ENCODE data around the gene EVA1C. TPM values are rescaled to one million over a fixed set of nuclear protein-coding genes. Genes with fewer than 3 reads are reported as not detected.

Gene EVA1C
- total RNA-seq, 1 experiment from 2014 or later, result 29.3 TPM

GRCh38 chr21:32371913-32372314, 40.6 kb upstream of the EVA1C start:
- Histone ChIP-seq H3K9ac (ENCODE audit: low read length) (no peak overlapping the region), H2AFZ (ENCODE audit: low read depth, low read length, poor library complexity, severe bottlenecking) (no peak overlapping the region)
- TF ChIP-seq RAD21 (IDR thresholded peaks at IDR 0.05; ENCODE audit: low read depth), result no peak
- no peak for TF ChIP-seq REST (IDR thresholded peaks at IDR 0.05; ENCODE audit: low read depth)
- no peak for TF ChIP-seq YY1 (IDR thresholded peaks at IDR 0.05; ENCODE audit: extremely low read depth, insufficient replicate concordance, low read depth, low read length)

GRCh38 chr21:32372755-32373154, 39.8 kb upstream of the EVA1C start:
- Histone ChIP-seq H3K4me2 (ENCODE audit: low read length) (no peak overlapping the region), H3K27me3 (ENCODE audit: insufficient read depth, low read length) (no peaks in the 10 kb centered on the region)
- CTCF ChIA-PET, result no interaction called here

More at GRCh38 chr21:32371913-32372314, 40.6 kb upstream of the EVA1C start:
- ChIA-PET CTCF (no interaction called here), RAD21 (ENCODE audit: low non-redundant PET in 1 of 2, low total read pairs in 2 of 2, uncharacterized antibody in 2 of 2, unreplicated experiment in 2 of 2) (no interaction called here), POLR2A (no interaction called here)
- Histone ChIP-seq H3K27me3 (ENCODE audit: insufficient read depth, low read length) (no peaks in the 10 kb centered on the region), H3K4me1 (ENCODE audit: control insufficient read depth in 1 of 2, insufficient read depth in 2 of 2, low read length in 2 of 2) (no peaks in the 10 kb centered on the region), H3K9me3 (ENCODE audit: control insufficient read depth in 1 of 2, insufficient read depth in 1 of 2, low read depth in 1 of 2, low read length in 2 of 2) (no peaks in the 10 kb centered on the region), H3K4me3 (replicated peaks in 1 of 2; ENCODE audit: low read depth in 1 of 2, low read length in 2 of 2) (no peak overlapping the region), H3K79me2 (ENCODE audit: insufficient read depth, low read length) (peaks cover 80% of the 10 kb centered on the region), H3K9me2 (ENCODE audit: insufficient read depth) (no peaks in the 10 kb centered on the region), H3K36me3 (ENCODE audit: control insufficient read depth in 1 of 2, insufficient read depth in 2 of 2, low read length in 2 of 2) (peaks cover 51 to 61% of the 10 kb centered on the region in 2 experiments; a peak in 3 of 4 replicates), H3K27ac (ENCODE audit: low read depth, low read length) (no peak overlapping the region), H4K20me1 (ENCODE audit: insufficient read depth) (peaks cover 6% of the 10 kb centered on the region; the same call in 1 of the 2 replicates), H3K4me2 (ENCODE audit: low read length) (no peak overlapping the region)
- intact Hi-C loops (cut with micrococcal nuclease), result no loop called here
- ATAC-seq (no peak), DNase-seq (ENCODE audit: low read depth, low spot score) (no peak)
- BruUV-seq (replicated peaks), result no TSS peak

More at GRCh38 chr21:32372755-32373154, 39.8 kb upstream of the EVA1C start:
- Histone ChIP-seq H3K27ac (ENCODE audit: low read depth, low read length) (no peak overlapping the region), H3K4me1 (ENCODE audit: control insufficient read depth in 1 of 2, insufficient read depth in 2 of 2, low read length in 2 of 2) (no peaks in the 10 kb centered on the region), H2AFZ (ENCODE audit: low read depth, low read length, poor library complexity, severe bottlenecking) (no peak overlapping the region), H3K36me3 (ENCODE audit: control insufficient read depth in 1 of 2, insufficient read depth in 2 of 2, low read length in 2 of 2) (peaks cover 52 to 53% of the 10 kb centered on the region in 2 experiments; a peak in 3 of 4 replicates), H3K4me3 (replicated peaks in 1 of 2; ENCODE audit: low read depth in 1 of 2, low read length in 2 of 2) (no peak overlapping the region), H3K9ac (ENCODE audit: low read length) (no peak overlapping the region), H3K9me3 (ENCODE audit: control insufficient read depth in 1 of 2, insufficient read depth in 1 of 2, low read depth in 1 of 2, low read length in 2 of 2) (no peaks in the 10 kb centered on the region), H3K79me2 (ENCODE audit: insufficient read depth, low read length) (peaks cover 84% of the 10 kb centered on the region), H3K9me2 (ENCODE audit: insufficient read depth) (no peaks in the 10 kb centered on the region), H4K20me1 (ENCODE audit: insufficient read depth) (peaks cover 6% of the 10 kb centered on the region; the same call in 1 of the 2 replicates)
- no peak for DNase-seq (ENCODE audit: low read depth, low spot score)
- no peak for TF ChIP-seq SRF (IDR thresholded peaks at IDR 0.05; ENCODE audit: low read depth)
- TF ChIP-seq CTCF (IDR thresholded peaks at IDR 0.05 in 2 of 3, conservative IDR thresholded peaks at IDR 0.05 in 1 of 3; ENCODE audit: borderline replicate concordance in 1 of 3, insufficient read depth in 1 of 3, low read depth in 2 of 3, low read length in 2 of 3), result no peak
- TF ChIP-seq SP1 (IDR thresholded peaks at IDR 0.05; ENCODE audit: low read depth), result no peak
- TF ChIP-seq MAX (IDR thresholded peaks at IDR 0.05), result no peak
- TF ChIP-seq TCF7L2 (IDR thresholded peaks at IDR 0.05; ENCODE audit: borderline replicate concordance, extremely low read depth, insufficient read depth, insufficient read length), result no peak
- no peak for TF ChIP-seq JUND (IDR thresholded peaks at IDR 0.05)
- no peak for TF ChIP-seq ZBTB33 (IDR thresholded peaks at IDR 0.05; ENCODE audit: extremely low read depth, insufficient replicate concordance, low read length)
- TF ChIP-seq POLR2A (IDR thresholded peaks at IDR 0.05; ENCODE audit: borderline replicate concordance, extremely low read depth, insufficient read depth, insufficient read length), result no peak
- BruUV-seq (replicated peaks), result no TSS peak
- ChIA-PET POLR2A (no interaction called here), RAD21 (ENCODE audit: low non-redundant PET in 1 of 2, low total read pairs in 2 of 2, uncharacterized antibody in 2 of 2, unreplicated experiment in 2 of 2) (no interaction called here)
- intact Hi-C loops (cut with micrococcal nuclease), result no loop called here
- no peak for ATAC-seq

Measured in HCT116 (cell line).